Right renal pelvis (tissue), 4 donors: ENCODE data around the gene ASCL5. TPM values are rescaled to one million over a fixed set of nuclear protein-coding genes. Genes with fewer than 3 reads are reported as not detected.
"Not testable (repeated sequence)": the region's sequence is repeated elsewhere in the genome, so short reads cannot be mapped to it uniquely, and the experiment has no call there.

ENCODE experiments used
- DNase-seq, 4 donors: peaks; one replicate each; pipeline ENCODE4 v3.0.0-alpha.2; 2013; ENCODE audit warnings: low read depth in 4 of 4, low spot score in 3 of 4, missing footprints in 1 of 4
- polyA plus RNA-seq, 4 donors: library from polyadenylated mRNA; unstranded; fragments of 120-200 nt; gene quantifications; one replicate each; pipeline ENCODE4 v1.2.1, GENCODE V29; 2013; ENCODE audit not compliant: insufficient read length in 4 of 4

Gene ASCL5, protein sequence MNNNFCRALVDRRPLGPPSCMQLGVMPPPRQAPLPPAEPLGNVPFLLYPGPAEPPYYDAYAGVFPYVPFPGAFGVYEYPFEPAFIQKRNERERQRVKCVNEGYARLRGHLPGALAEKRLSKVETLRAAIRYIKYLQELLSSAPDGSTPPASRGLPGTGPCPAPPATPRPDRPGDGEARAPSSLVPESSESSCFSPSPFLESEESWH
- under 1 TPM in 2 of 4 donors, not detected in 2; 0.07 to 0.31 TPM for polyA plus RNA-seq

GRCh38 chr1:201126832-201127754 is at the start of gene ASCL5:
Gene ASCL5, minus strand, starts transcription at chr1:201127184. Its CDS starts 11,812 bp downstream, at chr1:201115372.
- no peak for DNase-seq

GRCh38 chr1:201175820-201176500 is 49.0 kb upstream of the ASCL5 start:
- DNase-seq = no peak

DNA sequence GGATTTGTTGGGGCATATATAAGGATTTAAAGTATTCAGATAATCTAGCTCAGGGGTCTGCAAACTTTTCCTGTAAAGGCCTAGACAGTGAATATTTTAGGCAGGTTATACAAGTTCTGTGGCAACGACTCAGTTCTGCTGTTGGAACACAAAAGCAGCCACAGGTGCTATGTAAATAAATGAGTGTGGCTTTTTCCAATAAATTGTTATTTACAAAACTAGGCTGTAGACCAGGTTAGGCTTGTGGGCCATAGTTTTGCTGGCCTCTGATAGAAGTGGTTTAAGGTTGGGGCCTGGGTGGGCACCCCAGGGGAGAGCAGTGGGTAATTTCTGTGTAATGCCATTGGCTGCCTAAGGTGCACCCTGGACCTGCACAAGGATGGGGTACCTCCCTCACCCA is 46.8 kb upstream of the ASCL5 start:
- no peak for DNase-seq

DNA sequence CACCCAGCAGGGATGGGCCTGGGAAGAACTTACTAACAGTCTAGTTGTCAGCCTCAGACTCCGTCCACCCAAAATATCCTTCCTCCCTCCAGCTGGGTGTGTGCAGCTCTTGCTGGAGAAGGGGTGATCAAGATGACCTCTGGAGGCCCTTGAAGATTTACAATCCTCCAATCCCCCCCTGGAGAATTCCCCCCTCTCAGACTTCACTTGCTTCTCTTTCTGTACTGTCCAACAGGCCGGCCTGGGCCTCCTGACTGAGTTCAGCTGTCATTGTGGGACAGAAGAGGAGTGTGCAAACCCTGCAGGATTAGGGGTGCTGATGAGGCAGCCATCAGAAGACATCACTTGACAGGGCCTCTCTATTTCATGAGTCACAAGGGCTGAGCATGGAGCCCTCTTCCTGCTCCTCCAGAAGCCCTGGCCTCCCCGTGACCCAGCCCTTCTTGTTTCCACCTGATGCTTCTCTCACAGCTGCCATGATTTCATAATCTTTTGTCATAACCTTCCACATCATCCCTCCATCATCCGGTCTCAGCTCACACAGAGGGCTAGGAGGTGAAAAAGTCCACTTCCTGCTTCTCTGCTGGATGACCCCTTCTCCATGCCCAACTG is 46.1 kb upstream of the ASCL5 start:
- DNase-seq = no peak

GRCh38 chr1:201172326-201172725 is 45.3 kb upstream of the ASCL5 start:
- DNase-seq = no peak

GRCh38 chr1:201171063-201172036 is 44.4 kb upstream of the ASCL5 start:
- DNase-seq = peak in 3 of 4 donors; percentile 42 to 54 (median 43)

GRCh38 chr1:201170533-201171062 is 43.6 kb upstream of the ASCL5 start:
- DNase-seq = peak; percentile 86 to 89 (median 88)

DNA sequence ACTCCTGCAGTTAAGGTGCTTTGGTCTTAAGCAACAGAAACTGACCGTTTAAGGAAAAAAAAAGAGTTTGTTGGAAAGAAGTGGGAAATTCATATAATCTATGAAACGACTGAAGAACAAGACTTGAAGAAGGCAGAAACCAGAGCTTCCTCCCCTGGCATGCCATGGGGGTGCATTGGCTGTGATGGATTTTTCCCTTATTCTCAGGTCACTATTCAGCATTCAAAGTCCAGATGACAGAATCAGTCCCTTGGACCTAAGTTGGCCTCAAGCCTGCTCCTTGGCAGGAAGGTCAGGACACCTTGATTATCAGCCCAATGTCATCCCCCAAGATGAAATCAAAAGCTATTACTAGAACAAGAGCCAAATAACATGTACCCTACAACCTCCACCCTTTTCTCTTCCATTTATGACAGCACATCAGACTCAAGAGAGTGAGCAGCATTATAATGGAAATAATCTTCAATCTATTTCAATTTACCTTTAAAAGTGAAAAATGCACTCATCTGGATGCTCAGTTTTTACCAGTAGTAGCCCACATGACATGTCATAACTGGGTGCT is 43.1 kb upstream of the ASCL5 start:
- no peak for DNase-seq

DNA sequence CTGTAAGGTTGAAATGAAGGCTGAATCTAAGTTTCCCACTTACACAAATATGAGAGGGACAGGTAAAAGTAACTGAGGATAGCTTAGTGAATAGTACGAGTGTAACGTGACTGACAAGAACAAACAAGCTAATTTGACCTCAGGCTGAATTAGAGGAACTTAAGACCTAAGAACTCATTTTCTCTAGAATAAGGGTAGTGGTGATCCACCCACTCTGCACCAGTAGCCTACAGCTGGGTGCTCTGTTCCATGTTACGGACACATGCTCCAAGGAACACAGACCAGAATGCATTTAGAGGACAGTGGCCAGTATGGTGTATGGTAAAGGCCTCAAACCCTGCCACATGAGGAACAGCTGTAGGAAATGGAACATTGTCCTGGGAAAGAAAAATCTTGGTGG is 42.2 kb upstream of the ASCL5 start:
- no peak for DNase-seq

DNA sequence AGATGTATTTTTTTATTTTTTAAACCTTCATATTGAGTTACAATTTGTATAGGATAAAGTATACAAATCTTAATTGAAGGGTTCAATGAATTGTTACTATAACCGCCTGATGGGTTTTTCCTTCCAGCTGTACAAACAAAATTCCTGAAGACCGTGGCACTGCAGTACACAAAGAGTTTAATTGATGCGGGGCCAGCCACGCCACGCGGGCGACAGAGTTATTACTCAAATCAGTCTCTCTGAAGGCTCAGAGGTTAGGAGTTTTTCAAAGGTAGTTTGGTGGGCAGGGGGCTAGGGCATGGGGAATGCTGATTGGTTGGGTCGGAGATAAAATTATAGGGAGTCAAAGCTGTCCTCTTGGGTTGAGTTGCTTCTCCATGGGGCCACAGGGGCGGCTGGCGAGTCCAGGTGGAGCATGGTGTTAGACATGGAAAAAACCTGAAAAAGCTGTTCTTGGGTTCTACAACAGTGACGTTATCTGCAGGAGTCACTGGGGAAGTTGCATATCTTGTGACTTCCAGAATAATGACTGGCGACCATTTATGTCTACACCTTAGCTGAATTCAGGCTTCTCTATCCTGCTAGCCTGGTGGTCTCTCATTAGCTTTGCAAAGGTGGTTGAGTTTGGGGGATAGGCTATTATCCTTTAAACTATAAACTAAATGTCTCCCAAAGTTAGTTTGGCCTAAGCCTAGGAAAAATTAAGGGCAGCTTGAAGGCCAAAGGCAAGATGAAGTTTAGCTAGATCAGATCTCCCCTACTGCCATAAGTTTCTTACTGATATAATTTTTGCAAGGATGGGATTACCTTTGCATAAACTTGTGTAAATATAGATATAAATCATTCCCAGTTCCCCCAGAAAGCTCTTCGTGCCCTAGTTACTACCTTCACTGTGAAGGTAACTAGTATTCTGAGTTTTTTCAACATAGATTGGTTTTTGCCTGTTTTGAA is 40.3 kb upstream of the ASCL5 start:
- no peak for DNase-seq

GRCh38 chr1:201164645-201165044 is 37.7 kb upstream of the ASCL5 start:
- DNase-seq = no peak

GRCh38 chr1:201163707-201164106 is 36.7 kb upstream of the ASCL5 start:
- DNase-seq = no peak

GRCh38 chr1:201163036-201163435 is 36.1 kb upstream of the ASCL5 start:
- not testable (repeated sequence) for DNase-seq

DNA sequence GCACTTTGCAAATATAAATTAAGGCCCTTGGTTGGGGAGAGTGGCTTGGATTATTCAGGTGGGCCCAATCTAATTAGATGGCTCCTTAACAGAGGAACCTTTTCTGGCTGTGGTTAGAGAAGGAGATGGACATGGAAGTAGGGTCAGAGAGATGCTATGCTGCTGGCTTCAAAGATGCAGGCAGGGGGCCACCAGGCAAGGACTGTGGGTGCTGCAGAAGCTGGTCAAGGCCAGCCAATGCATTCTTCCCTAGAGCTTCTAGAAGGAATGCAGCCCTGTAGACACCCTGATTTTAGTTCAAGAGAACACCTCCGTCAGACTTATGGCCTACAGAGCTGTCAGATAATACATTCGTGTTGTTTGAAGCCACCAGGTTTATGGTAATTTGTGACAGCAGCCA is 31.0 kb upstream of the ASCL5 start:
- DNase-seq = no peak

- DNase-seq = no peak
These were observed 29.8 kb upstream of the ASCL5 start for GRCh38 chr1:201156819-201157218.

DNA sequence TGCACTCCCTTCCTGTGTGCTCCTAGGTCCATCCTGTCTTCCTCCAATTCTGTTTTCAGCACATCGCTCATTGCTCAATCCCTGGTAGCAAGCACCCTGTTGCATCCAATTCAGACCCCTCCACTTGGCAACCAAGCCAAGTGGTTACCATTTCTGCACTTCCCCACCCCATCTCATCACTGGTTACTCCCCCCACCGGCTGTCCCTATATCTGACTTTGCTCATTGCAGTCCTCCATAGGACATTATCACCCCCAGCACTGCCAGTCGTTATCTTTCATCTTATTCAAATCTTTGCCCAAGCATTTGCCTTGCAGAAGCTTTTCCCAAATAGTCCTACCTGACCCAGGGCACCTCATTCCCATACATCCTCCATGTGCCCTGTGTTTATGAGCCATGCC is 29.4 kb upstream of the ASCL5 start:
- DNase-seq = no peak

- DNase-seq = no peak
These were observed 28.4 kb upstream of the ASCL5 start for GRCh38 chr1:201155354-201155753.
